HEK293 (cell line): ENCODE results near the gene ZSCAN31.

ENCODE experiments used
- CTCF ChIA-PET: fragments of 350-600 bp; formaldehyde crosslinking; extraction: SDS; loops from one replicate; lab custom pipeline; 2021; ENCODE audit warnings: antibody characterized with exemption; lab: Yijun Ruan, JAX
- POLR2A ChIA-PET: fragments of 300-600 bp; formaldehyde crosslinking; extraction: SDS; loops from one replicate; lab custom pipeline; 2020; ENCODE audit warnings: antibody characterized with exemption, inconsistent platforms; lab: Yijun Ruan, JAX
- H3K27ac ChIP-seq: fragments of 200-500 bp; sonication (Bioruptor generic); 2 replicates; pipeline ENCODE4 v1.5.1; 2014; ENCODE audit warnings: low read depth, low read length, control low read depth, inconsistent platforms; ENCODE audit errors: extremely low read depth
- H3K36me3 ChIP-seq, 2 experiments: fragments of 200-500 bp in 1 of 2; sonication (Bioruptor generic) in 1 of 2; 1 replicate in 1 of 2; 2 replicates in 1 of 2; pipeline ENCODE4 v1.5.1; 2014 to 2017; ENCODE audit warnings: inconsistent platforms in 2 of 2, low read length in 2 of 2; ENCODE audit not compliant: control insufficient read depth in 2 of 2, insufficient read depth in 1 of 2
- H3K4me1 ChIP-seq: fragments of 200-500 bp; sonication (Bioruptor generic); 2 replicates; pipeline ENCODE4 v1.5.1; 2014; ENCODE audit warnings: mild to moderate bottlenecking, low read length, inconsistent platforms; ENCODE audit not compliant: control insufficient read depth, insufficient read depth
- H3K4me3 ChIP-seq: 2 replicates; pipeline ENCODE4 v1.5.1; 2011; ENCODE audit warnings: low read depth, mild to moderate bottlenecking, control low read depth, low read length, moderate library complexity
- H3K9me3 ChIP-seq: fragments of 200-500 bp; sonication (Bioruptor generic); 2 replicates; pipeline ENCODE4 v1.5.1; 2014; ENCODE audit warnings: low read depth, low read length, inconsistent platforms; ENCODE audit not compliant: control insufficient read depth, insufficient read depth
- GLIS1 ChIP-seq: fragments of 450-650 bp; formaldehyde crosslinking; IDR thresholded peaks from 2 replicates; pipeline ENCODE4 v1.5.1; 2016; ENCODE audit warnings: missing biosample characterization, missing genetic modification characterization
- HOXD13 ChIP-seq: sonication (generic); formaldehyde crosslinking; IDR thresholded peaks from 2 replicates; pipeline ENCODE4 v1.8.0; 2022; ENCODE audit warnings: missing genetic modification reagents, borderline replicate concordance
- PBX3 ChIP-seq: sonication (generic); formaldehyde crosslinking; IDR thresholded peaks from 2 replicates; pipeline ENCODE4 v1.8.1; 2022; ENCODE audit warnings: mild to moderate bottlenecking, moderate library complexity, missing genetic modification reagents
- TRIM28 ChIP-seq: IDR thresholded peaks from 2 replicates; pipeline ENCODE4 v1.6.1; 2011; ENCODE audit warnings: low read length, control low read depth, borderline replicate concordance
- WT1 ChIP-seq: fragments of 450-650 bp; formaldehyde crosslinking; IDR thresholded peaks from 2 replicates; pipeline ENCODE4 v1.5.1; 2016; ENCODE audit warnings: missing biosample characterization, missing genetic modification characterization
- ZBTB11 ChIP-seq: fragments of 450-650 bp; formaldehyde crosslinking; conservative IDR thresholded peaks from 2 replicates; pipeline ENCODE4 v1.5.1; 2016; ENCODE audit warnings: low read depth, missing biosample characterization, missing genetic modification characterization
- ZBTB26 ChIP-seq: fragments of 450-650 bp; formaldehyde crosslinking; optimal IDR thresholded peaks from 2 replicates; pipeline ENCODE3; 2016; ENCODE audit warnings: missing biosample characterization, mild to moderate bottlenecking, missing genetic modification characterization
- ZEB2 ChIP-seq: fragments of 450-650 bp; formaldehyde crosslinking; IDR thresholded peaks from 2 replicates; pipeline ENCODE4 v1.5.1; 2016; ENCODE audit warnings: missing biosample characterization, missing genetic modification characterization
- ZIC2 ChIP-seq: fragments of 450-650 bp; formaldehyde crosslinking; IDR thresholded peaks from 2 replicates; pipeline ENCODE4 v1.5.1; 2016; ENCODE audit warnings: missing biosample characterization, missing genetic modification characterization
- ZNF114 ChIP-seq: fragments of 450-650 bp; formaldehyde crosslinking; IDR thresholded peaks from 2 replicates; pipeline ENCODE4 v1.5.0; 2017; ENCODE audit warnings: missing biosample characterization, missing genetic modification characterization
- ZNF146 ChIP-seq: fragments of 450-650 bp; formaldehyde crosslinking; IDR thresholded peaks from 2 replicates; pipeline ENCODE4 v1.5.1; 2016; ENCODE audit warnings: missing biosample characterization, missing genetic modification characterization
- ZNF155 ChIP-seq: fragments of 450-650 bp; formaldehyde crosslinking; IDR thresholded peaks from 2 replicates; pipeline ENCODE4 v1.5.1; 2016; ENCODE audit warnings: missing biosample characterization, missing genetic modification characterization
- ZNF174 ChIP-seq: fragments of 450-650 bp; formaldehyde crosslinking; IDR thresholded peaks from 2 replicates; pipeline ENCODE4 v1.5.0; 2017; ENCODE audit warnings: missing biosample characterization, mild to moderate bottlenecking, missing genetic modification characterization
- ZNF214 ChIP-seq: fragments of 450-650 bp; formaldehyde crosslinking; IDR thresholded peaks from 2 replicates; pipeline ENCODE4 v1.5.1; 2017; ENCODE audit warnings: missing biosample characterization, mild to moderate bottlenecking, missing genetic modification characterization, borderline replicate concordance
- ZNF292 ChIP-seq: fragments of 450-650 bp; formaldehyde crosslinking; IDR thresholded peaks from 2 replicates; pipeline ENCODE4 v1.5.1; 2016; ENCODE audit warnings: low read depth, missing biosample characterization, missing genetic modification characterization, borderline replicate concordance
- ZNF311 ChIP-seq: fragments of 450-650 bp; formaldehyde crosslinking; IDR thresholded peaks from 2 replicates; pipeline ENCODE4 v1.5.1; 2017; ENCODE audit warnings: missing biosample characterization, missing genetic modification characterization, borderline replicate concordance
- ZNF335 ChIP-seq: fragments of 450-650 bp; formaldehyde crosslinking; conservative IDR thresholded peaks from 2 replicates; pipeline ENCODE4 v1.5.1; 2016; ENCODE audit warnings: missing biosample characterization, missing genetic modification characterization
- ZNF341 ChIP-seq: fragments of 450-650 bp; formaldehyde crosslinking; IDR thresholded peaks from 2 replicates; pipeline ENCODE4; 2016; ENCODE audit warnings: low read depth, missing biosample characterization, missing genetic modification characterization
- ZNF404 ChIP-seq: fragments of 450-650 bp; formaldehyde crosslinking; IDR thresholded peaks from 2 replicates; pipeline ENCODE4 v1.5.1; 2017; ENCODE audit warnings: missing biosample characterization, missing genetic modification characterization
- ZNF426 ChIP-seq: fragments of 450-650 bp; formaldehyde crosslinking; IDR thresholded peaks from 2 replicates; pipeline ENCODE4 v1.5.1; 2017; ENCODE audit warnings: missing biosample characterization, missing genetic modification characterization, mild to moderate bottlenecking, inconsistent platforms, moderate library complexity
- ZNF626 ChIP-seq: fragments of 450-650 bp; sonication (Bioruptor Pico); formaldehyde crosslinking; IDR thresholded peaks from 2 replicates; pipeline ENCODE4 v1.5.1; 2018; ENCODE audit warnings: missing biosample characterization, missing genetic modification characterization, inconsistent platforms
- ZNF660 ChIP-seq: fragments of 450-650 bp; IDR thresholded peaks from 2 replicates; pipeline ENCODE4 v1.5.1; 2018; ENCODE audit warnings: missing biosample characterization, mild to moderate bottlenecking, missing genetic modification characterization
- ZNF768 ChIP-seq: fragments of 450-650 bp; formaldehyde crosslinking; IDR thresholded peaks from 2 replicates; pipeline ENCODE4 v1.5.1; 2018; ENCODE audit warnings: missing biosample characterization, mild to moderate bottlenecking, missing genetic modification characterization

The ZSCAN31 gene

GRCh38 chr6:28296520-28297060 lies 39.4 kb downstream of the ZSCAN31 start (continued):
- no peak for TF ChIP-seq ZNF292 (tag by site-specific recombination)
- TF ChIP-seq ZNF426, result no peak
- TF ChIP-seq ZNF660 (tag by site-specific recombination), result no peak
- TF ChIP-seq, all 188 proteins: peak for 0

- ChIA-PET POLR2A (interaction anchor here (1.7 kb wide), 1 partner anchor 14 kb away, joined by 4 read pairs; the partner anchor contains the start of gene PGBD1), CTCF (no interaction called here)
- peaks cover 16 to 33% of the 10 kb centered on the region in 2 experiments for H3K36me3 ChIP-seq
- H3K4me3 ChIP-seq, result no peak overlapping the region
- H3K27ac ChIP-seq, result no peak overlapping the region
- H3K4me1 ChIP-seq, result no peaks in the 10 kb centered on the region
- TF ChIP-seq TRIM28, result no peak
- no peaks in the 10 kb centered on the region for H3K9me3 ChIP-seq
Measured at GRCh38 chr6:28295326-28295725, 40.6 kb downstream of the ZSCAN31 start.

GRCh38 chr6:28291573-28291972 lies 44.4 kb downstream of the ZSCAN31 start:
- TF ChIP-seq WT1 (no peak), ZNF426 (no peak), ZNF155 (tag by site-specific recombination) (no peak), ZEB2 (tag by site-specific recombination) (no peak), ZBTB26 (no peak), ZNF341 (no peak), ZNF311 (tag by site-specific recombination) (no peak), ZNF768 (tag by site-specific recombination) (no peak), HOXD13 (no peak), ZNF174 (no peak), ZNF335 (tag by site-specific recombination) (no peak), ZNF146 (tag by site-specific recombination) (no peak), ZBTB11 (tag by site-specific recombination) (no peak), GLIS1 (tag by site-specific recombination) (no peak), ZNF404 (no peak), PBX3 (CRISPR knock-in tag) (no peak), ZNF214 (tag by site-specific recombination) (no peak), ZNF626 (tag by site-specific recombination) (no peak), ZNF114 (tag by site-specific recombination) (no peak), ZIC2 (tag by site-specific recombination) (no peak)

More at GRCh38 chr6:28291573-28291972, 44.4 kb downstream of the ZSCAN31 start:
- Histone ChIP-seq H3K27ac (no peak overlapping the region), H3K4me3 (no peak overlapping the region), H3K9me3 (no peaks in the 10 kb centered on the region), H3K4me1 (no peaks in the 10 kb centered on the region), H3K36me3 (peaks cover 25 to 34% of the 10 kb centered on the region in 2 experiments)
- POLR2A ChIA-PET, result no interaction called here
- CTCF ChIA-PET, result interaction anchor here (0.7 kb wide), 1 partner anchor 87 kb away, joined by 6 read pairs; no protein-coding TSS in a partner anchor
